Measurements from ENCODE around the gene XYLT1. TPM values are rescaled to one million over a fixed set of nuclear protein-coding genes. Genes with fewer than 3 reads are reported as not detected.
A peak's percentile ranks its signal among the peaks of the same experiment; 100 is the strongest.

XYLT1 gene
- total RNA-seq, 2 experiments from 2014 or later: 7.3 to 8.9 TPM

DNA sequence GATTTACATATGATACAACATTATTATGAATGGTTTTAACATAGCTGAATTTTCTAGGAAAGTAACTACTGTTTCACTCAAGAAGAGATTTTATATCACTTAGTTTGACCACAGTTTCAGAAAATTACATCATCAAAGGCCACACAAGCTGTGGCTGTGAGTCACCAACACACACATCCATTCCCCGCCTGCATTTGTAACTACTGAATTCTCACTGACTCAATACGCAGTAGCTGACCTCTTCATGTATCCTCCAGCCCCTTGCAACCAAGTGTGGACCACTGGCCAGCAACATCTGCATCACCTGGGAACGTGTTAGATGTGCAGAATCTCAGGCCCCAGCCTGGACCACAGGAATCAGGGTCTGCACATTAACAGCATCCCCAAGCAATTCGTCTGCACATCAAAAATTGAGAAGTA, 197.6 kb downstream of the XYLT1 start:
- ATAC-seq (peak; percentile 92), DNase-seq (peak; percentile 73)
- no peak overlapping the region for H3K4me3 Mint-ChIP-seq
- H3K36me3 Mint-ChIP-seq (ENCODE audit: low read depth): no peaks in the 10 kb centered on the region
- ChIA-PET CTCF (interaction anchor here (0.8 to 1.2 kb wide), 2 partner anchors 97 to 306 kb away, joined by 3 to 4 read pairs; no protein-coding TSS in a partner anchor), POLR2A (interaction anchor here (0.7 to 1.4 kb wide), 2 partner anchors 11 to 121 kb away, joined by 3 to 4 read pairs; no protein-coding TSS in a partner anchor)
- H3K4me1 Mint-ChIP-seq (ENCODE audit: low read depth): peaks cover 40% of the 10 kb centered on the region
- H3K9me3 Mint-ChIP-seq: no peaks in the 10 kb centered on the region
- peak overlapping the region; percentile 68 for H3K27ac Mint-ChIP-seq
- intact Hi-C loops (cut with micrococcal nuclease): no loop called here
- TF ChIP-seq CTCF (IDR thresholded peaks at IDR 0.05): no peak
- no peaks in the 10 kb centered on the region for H3K27me3 Mint-ChIP-seq

- ChIA-PET POLR2A (interaction anchor here (0.7 to 1.4 kb wide), 2 partner anchors 11 to 122 kb away, joined by 3 to 4 read pairs; no protein-coding TSS in a partner anchor), CTCF (interaction anchor here (0.8 to 1.2 kb wide), 3 partner anchors 87 to 307 kb away, joined by 3 to 4 read pairs (median 3); no protein-coding TSS in a partner anchor)
- intact Hi-C loops (cut with micrococcal nuclease): no loop called here
- no peak for TF ChIP-seq CTCF (IDR thresholded peaks at IDR 0.05)
- no peak for ATAC-seq
- Mint-ChIP-seq H3K36me3 (ENCODE audit: low read depth) (no peaks in the 10 kb centered on the region), H3K27me3 (no peaks in the 10 kb centered on the region), H3K9me3 (no peaks in the 10 kb centered on the region), H3K4me3 (no peak overlapping the region), H3K4me1 (ENCODE audit: low read depth) (peaks cover 40% of the 10 kb centered on the region), H3K27ac (peak overlapping the region; percentile 68)
- DNase-seq: no peak
Observed at GRCh38 chr16:17272716-17273115, 198.0 kb downstream of the XYLT1 start.

GRCh38 chr16:17271687-17272086, 199.1 kb downstream of the XYLT1 start:
- TF ChIP-seq CTCF (IDR thresholded peaks at IDR 0.05): no peak
- H3K4me1 Mint-ChIP-seq (ENCODE audit: low read depth): peaks cover 40% of the 10 kb centered on the region
- no peak for ATAC-seq
- DNase-seq: no peak
- H3K27ac Mint-ChIP-seq: no peak overlapping the region
- POLR2A ChIA-PET: interaction anchor here (0.7 kb wide), 1 partner anchor 41 kb away, joined by 3 read pairs; no protein-coding TSS in a partner anchor
- CTCF ChIA-PET: no interaction called here
- no peaks in the 10 kb centered on the region for H3K36me3 Mint-ChIP-seq (ENCODE audit: low read depth)
- H3K27me3 Mint-ChIP-seq: no peaks in the 10 kb centered on the region
- H3K9me3 Mint-ChIP-seq: no peaks in the 10 kb centered on the region
- intact Hi-C loops (cut with micrococcal nuclease): no loop called here
- H3K4me3 Mint-ChIP-seq: no peak overlapping the region

- POLR2A ChIA-PET: no interaction called here
- no peaks in the 10 kb centered on the region for H3K36me3 Mint-ChIP-seq (ENCODE audit: low read depth)
- DNase-seq (no peak), ATAC-seq (no peak)
- no peak overlapping the region for H3K4me3 Mint-ChIP-seq
- TF ChIP-seq CTCF (IDR thresholded peaks at IDR 0.05): no peak
- peaks cover 36% of the 10 kb centered on the region for H3K4me1 Mint-ChIP-seq (ENCODE audit: low read depth)
- intact Hi-C loops (cut with micrococcal nuclease): no loop called here
- CTCF ChIA-PET: no interaction called here
- H3K9me3 Mint-ChIP-seq: no peaks in the 10 kb centered on the region
- no peaks in the 10 kb centered on the region for H3K27me3 Mint-ChIP-seq
- no peak overlapping the region for H3K27ac Mint-ChIP-seq
Observed at GRCh38 chr16:17270683-17271109, 200.1 kb downstream of the XYLT1 start.

- Mint-ChIP-seq H3K27me3 (no peaks in the 10 kb centered on the region), H3K9me3 (no peaks in the 10 kb centered on the region), H3K4me1 (ENCODE audit: low read depth) (peaks cover 30% of the 10 kb centered on the region), H3K27ac (no peak overlapping the region), H3K4me3 (no peak overlapping the region), H3K36me3 (ENCODE audit: low read depth) (no peaks in the 10 kb centered on the region)
- ChIA-PET CTCF (no interaction called here), POLR2A (no interaction called here)
- no peak for DNase-seq
- no peak for TF ChIP-seq CTCF (IDR thresholded peaks at IDR 0.05)
- no peak for ATAC-seq
- intact Hi-C loops (cut with micrococcal nuclease): no loop called here
Observed at GRCh38 chr16:17270111-17270510, 200.6 kb downstream of the XYLT1 start.

Measured in activated CD8-positive, alpha-beta T cell treated with anti-CD3 and anti-CD28 coated beads for 36 hours (primary cell).